ENCODE data around the gene ANKRD29.

Gene ANKRD29

DNA sequence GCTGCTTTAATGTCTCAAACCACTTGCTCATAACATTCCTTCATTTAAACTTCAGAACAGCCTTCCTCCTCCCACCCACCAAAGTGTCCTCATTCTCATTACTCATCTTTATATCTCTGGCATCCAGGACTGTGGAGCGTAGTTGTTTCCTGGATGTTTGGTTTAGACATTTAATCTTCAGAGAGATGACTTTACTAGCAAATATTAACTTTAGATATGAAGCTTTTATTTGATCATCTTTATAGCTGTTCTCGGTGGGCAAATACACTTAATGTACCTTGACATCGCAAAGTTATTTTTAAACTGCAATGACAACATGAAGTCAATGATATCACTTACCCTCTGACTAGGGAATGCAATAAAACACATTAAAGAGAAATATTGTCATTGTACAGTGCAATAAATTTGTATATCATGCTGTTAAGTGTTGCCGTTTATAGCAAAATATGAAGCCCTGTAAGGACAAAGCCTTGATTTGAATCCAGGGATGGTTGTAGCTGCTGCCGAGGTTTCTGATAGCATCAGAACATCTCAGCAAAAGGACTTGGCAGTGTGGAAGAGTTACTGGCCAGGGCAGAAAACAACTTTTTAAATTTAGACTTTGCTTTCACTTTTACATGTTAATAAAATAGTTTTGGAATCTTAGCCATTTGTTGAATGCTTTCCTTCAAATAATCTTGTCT is 21.9 kb upstream of the ANKRD29 start:
- DNase-seq (ENCODE audit: low read depth in 2 of 2): no peak

DNA sequence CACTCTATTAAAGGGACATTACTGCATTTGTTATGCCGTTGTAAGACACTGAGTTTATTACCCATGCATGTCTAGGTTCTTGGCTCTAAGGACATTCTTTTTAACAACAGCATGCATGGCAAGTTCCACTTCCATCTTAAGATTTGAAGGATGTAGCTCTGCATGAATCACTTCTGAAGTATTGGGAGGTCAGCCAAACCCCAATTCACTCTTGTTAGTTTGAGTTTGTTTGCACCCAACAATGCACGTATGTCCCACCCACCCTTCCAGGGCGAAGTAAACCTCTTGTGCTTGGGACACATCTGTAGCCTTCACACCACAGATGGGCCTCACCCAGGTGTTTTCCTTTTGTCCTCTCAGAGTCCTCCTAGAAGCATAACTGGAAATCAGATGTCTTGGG is 21.0 kb upstream of the ANKRD29 start:
- DNase-seq (ENCODE audit: low read depth in 2 of 2): no peak

DNA sequence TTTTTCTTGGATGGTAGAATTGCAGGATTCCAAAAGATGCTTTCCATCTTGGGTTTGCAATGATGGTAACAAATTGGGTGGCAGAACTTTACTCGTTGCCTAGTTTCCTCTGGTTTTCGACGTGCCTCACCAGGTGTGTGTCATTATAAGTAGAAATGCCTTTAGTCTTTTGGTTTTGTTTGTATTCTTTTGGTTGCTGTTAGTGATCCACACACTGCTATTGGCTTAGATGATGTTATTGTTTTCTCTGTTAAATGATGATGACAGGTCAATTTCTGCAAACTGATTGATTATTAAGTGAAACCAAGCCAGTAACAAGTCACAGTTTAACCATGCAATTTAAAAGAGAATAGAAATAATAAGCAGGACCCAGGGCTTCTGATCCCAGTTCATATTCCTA is 20.4 kb upstream of the ANKRD29 start:
- no peak for DNase-seq (ENCODE audit: low read depth in 2 of 2)

DNA sequence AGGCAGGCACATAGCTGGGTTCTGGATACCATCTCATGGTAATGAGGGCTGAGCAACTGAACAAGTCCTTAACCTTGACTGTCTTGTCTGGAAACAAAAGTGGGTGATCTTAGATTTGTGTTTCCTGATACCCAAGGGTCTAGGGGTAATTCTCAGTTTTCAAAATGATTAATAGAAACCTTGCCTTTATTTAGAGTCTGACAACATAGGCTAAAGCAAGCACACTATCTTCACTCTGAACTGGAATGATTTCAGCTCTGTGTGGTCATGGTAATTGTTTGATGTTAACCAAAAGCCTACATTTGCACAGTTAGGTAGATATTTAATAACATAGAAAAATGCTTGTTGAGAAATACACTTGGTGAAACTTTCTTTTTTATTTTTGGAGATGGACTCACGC is 19.8 kb upstream of the ANKRD29 start:
- DNase-seq (ENCODE audit: low read depth in 2 of 2): no peak

GRCh38 chr18:23682045-23682444 is 19.3 kb upstream of the ANKRD29 start:
- no peak for DNase-seq (ENCODE audit: low read depth in 2 of 2)

DNA sequence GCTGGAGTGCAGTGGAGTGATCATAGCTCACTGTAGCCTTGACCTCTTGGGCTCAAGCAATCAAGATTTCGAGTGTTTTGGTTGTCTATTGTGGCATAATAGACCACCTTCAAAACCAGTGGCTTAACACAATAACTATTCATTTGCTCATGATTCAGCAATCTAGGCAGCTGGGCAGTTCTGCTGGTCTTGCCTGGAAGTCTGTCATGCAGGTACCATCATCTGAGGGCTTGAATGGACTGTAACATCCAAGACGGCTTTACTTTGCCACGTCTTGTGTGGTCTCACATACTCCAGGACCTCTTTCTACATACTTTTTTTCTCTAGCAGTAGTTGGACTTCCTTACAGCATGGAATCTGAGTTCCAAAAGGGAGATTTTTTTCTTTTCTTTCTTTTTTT is 13.2 kb upstream of the ANKRD29 start:
- DNase-seq (ENCODE audit: low read depth in 2 of 2): no peak

GRCh38 chr18:23675236-23675635 is 12.5 kb upstream of the ANKRD29 start:
- DNase-seq (ENCODE audit: low read depth in 2 of 2): no peak

DNA sequence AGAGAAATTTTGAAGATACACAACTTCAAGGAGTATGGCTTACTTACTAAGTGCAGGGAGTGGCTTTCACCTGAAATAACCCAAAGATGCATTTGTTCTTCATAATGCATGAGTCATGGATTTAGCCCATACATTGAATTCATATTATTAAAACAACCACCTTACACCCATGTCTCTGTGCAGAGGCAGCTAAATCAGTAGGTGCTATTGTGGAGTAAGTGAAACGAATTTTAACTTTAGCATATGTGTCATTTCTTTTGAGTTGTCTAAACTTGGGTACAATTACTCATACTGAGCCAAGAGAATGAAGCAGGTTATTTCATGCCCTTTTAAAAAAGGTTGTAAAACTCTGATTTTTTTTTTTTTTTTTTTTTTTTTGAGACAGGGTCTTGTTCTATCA is 11.0 kb upstream of the ANKRD29 start:
- no peak for DNase-seq (ENCODE audit: low read depth in 2 of 2)

DNA sequence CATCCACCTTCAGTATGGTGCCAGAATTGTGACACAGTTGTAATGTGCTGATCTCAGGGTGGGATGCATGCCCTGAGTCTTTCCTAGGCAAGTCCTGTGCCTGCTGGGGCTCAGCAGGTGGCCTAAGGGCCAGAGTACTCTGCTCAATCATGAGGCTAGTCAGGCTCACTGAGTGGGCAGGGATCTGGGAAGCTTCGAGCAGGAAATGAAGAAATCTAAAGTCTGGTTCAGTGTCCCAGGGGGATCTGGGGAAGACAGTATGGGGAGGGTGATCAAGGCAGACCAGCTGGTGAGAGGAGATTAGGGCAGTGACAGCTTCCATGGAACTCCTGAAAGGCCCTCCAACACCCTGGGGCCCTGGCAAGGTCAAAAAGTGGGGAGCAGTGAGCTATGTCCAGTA is 8.9 kb upstream of the ANKRD29 start:
- no peak for DNase-seq (ENCODE audit: low read depth in 2 of 2)

GRCh38 chr18:23669804-23670405 is 7.2 kb upstream of the ANKRD29 start:
- no peak for DNase-seq (ENCODE audit: low read depth in 2 of 2)

DNA sequence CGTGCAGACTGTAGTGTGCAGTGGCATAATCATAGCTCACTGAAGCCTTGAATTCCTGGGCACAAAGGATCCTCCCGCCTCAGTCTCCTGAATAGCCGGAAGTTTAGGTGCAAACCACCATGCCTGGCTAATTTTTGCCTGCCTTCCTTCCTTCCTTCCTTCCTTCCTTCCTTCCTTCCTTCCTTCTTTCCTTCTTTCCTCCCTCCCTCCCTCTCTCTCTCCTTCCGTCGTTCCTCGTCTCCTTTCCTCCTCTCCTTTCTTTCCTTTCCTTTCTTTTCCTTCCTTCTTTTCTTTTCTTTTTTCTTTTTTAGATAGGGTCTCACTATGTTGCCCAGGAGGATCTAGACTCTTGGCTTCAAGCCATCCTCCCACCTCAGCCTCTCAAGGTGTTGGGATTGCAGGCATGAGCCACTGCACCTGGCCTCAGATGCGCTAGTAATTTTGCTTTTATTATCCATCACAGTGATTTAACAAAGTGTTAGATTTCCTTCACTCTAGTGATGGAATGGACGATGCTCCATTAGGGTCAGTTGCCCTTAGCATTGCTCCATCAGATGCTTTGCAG is 6.6 kb upstream of the ANKRD29 start:
- DNase-seq (ENCODE audit: low read depth in 2 of 2): no peak

DNA sequence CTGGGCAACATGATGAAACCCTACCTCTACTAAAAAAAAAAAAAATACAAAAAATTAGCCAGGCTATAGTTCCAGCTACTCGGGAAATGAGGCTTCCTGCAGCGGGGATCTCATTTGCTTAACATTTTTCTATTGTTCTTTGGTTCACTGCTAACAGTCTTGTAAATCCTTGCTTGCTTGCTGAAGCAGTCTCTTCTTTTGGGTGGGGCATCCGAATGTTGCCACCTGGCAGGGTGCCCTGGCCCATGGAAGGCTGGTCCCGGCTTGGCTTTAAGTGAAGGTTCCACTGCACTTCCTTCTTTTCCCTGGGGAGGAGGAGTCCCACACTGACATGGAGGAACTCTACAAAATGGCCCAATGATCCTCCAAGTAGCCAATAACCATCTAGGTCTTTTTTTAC is 6.0 kb upstream of the ANKRD29 start:
- no peak for DNase-seq (ENCODE audit: low read depth in 2 of 2)

GRCh38 chr18:23667114-23667513 is 4.4 kb upstream of the ANKRD29 start:
- DNase-seq (ENCODE audit: low read depth in 2 of 2): no peak

- no peak for DNase-seq (ENCODE audit: low read depth in 2 of 2)
These were observed 2.0 kb upstream of the ANKRD29 start for GRCh38 chr18:23664674-23665073.

DNA sequence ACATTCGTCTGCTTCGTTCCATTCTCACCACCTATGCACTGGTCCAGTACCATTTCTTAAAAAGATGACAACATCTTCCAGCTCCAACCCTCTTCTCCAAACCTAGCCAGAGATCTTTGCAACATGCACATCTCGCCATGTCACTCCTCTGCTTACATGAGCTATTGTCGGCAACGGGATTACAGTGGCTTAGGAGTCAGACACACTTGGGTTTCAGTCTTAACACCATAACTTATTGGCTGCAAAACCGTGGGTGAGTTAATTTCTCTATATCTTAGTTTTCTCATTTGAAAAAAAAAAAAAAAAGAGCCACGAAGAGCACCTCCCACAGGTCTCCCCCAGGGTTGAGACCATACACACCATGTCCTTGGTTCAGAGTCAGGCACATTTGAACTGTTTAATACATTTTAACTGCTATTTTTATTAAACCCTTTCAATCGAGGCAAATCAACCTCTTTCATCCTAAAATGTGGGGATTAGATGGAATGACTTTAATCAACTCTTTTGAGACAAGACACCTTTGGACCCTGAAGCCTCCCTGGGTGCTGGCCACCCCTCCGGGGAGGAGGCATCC is 889 bp downstream of the ANKRD29 start:
- no peak for DNase-seq (ENCODE audit: low read depth in 2 of 2)

- no peak for DNase-seq (ENCODE audit: low read depth in 2 of 2)
These were observed 4.4 kb downstream of the ANKRD29 start for GRCh38 chr18:23658285-23658684.

- no peak for DNase-seq (ENCODE audit: low read depth in 2 of 2)
These were observed 10.5 kb downstream of the ANKRD29 start for GRCh38 chr18:23652232-23652631.

DNA sequence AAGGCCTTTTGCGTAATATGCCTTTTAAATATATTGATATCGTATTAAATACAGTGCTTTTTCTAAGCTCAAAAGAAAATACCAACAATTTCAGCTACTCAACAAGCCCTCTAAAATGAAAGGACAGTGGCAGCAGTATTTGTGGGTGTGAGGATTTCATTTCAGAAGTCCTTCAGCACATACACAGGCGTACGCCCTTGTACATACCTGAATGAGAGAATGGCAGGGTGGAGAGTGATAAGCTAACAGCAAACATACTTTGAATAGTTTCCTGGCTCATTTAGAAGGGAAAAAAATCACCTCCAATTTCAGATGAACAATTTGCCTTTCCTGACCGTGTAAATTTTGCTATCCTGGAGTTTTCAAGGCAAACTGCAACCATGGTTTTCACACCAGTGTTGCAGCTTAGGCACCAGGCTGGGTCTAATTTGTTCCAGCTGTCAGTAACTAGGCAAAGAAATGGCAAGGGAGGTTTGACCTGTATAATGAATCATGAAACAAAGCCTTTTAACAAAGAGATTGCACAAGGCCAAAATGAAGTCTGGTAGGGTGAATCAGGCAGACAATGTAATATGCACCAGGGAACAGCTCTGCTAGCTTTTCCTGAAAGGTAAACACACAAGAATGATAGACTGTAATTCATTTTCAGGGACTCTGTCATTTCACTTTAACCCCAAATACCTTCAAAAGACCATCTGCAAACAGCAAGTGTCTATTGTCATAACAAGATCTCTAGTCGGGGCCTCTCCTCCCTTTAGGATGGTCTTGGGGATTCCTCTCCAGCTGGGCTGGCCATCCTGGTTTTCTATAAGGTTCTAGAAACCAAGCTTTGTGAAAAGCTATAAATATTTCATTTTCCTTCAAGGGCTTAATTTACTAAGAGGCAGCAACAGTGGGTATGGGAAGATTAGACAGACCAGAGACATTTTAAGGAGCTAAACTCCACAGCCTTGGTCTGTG is 11.5 kb downstream of the ANKRD29 start:
- DNase-seq (ENCODE audit: low read depth in 2 of 2): no peak

DNA sequence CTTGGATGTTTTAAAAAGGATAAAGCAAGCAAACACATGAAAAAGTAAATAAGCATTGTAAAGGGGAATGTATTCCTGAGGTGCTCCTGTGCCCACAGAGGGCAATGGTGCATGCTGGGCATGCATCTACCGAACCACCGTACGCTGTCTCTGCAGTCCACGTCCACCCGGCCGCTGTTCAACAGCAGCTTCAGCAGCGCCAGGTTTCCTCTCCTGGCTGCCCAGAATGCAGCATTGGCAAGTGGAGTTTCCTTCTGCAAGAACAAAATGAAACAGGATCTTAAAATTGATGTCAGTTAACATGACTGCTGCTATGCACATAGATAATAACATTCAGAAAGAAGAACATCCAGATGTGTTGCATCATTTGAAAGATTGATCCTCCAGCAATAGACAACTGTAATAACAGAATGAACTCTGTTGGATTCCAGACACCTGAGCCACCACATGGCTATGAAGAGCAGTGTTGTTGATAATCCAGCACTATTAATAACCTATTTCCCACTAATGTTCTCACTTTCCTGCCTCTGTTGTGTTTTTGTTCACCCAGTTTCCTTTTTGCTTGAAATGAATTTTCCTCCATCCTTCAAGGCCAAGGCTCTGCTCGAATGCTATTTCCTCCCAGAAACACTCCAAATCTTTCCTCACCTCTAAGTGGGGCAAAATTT is 13.6 kb downstream of the ANKRD29 start:
- no peak for DNase-seq (ENCODE audit: low read depth in 2 of 2)

DNA sequence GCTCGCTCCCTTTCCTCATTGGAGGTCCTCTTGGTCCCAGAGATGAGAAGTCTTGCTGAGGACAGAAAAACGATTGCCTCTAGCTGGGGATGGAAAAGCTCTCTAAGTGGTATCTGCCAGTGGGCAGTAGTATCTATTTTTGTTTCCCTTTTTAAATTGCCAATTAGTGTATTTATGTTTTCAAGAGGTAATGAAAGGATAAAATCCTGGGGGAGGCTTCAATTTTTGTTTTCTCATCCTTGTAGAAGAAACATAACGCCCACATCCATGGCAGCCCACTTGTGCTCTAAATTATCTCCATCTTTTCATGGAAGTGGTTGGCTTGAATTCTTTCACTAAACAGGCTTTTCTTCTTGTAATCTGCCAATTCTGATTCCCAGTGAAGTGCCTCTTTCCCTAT is 14.3 kb downstream of the ANKRD29 start:
- DNase-seq (ENCODE audit: low read depth in 2 of 2): no peak

- DNase-seq (ENCODE audit: low read depth in 2 of 2): no peak
These were observed 16.4 kb downstream of the ANKRD29 start for GRCh38 chr18:23646282-23646681.

All from stimulated activated CD8-positive, alpha-beta memory T cell treated with anti-CD3 and anti-CD28 coated beads, Interleukin-15, amount 100 ng/mL, for 4 hours (primary cell).